GM18873 (cell line): ENCODE results near the gene CTTNBP2.

Experiments
- ATAC-seq: cut with Tn5 transposase; IDR thresholded peaks from one replicate; pipeline ENCODE4 v1.9.1; 2021; ENCODE audit warnings: mild to moderate bottlenecking, moderate library complexity, moderate number of reproducible peaks; ENCODE audit not compliant: unreplicated experiment, low FRiP score

Gene CTTNBP2, protein sequence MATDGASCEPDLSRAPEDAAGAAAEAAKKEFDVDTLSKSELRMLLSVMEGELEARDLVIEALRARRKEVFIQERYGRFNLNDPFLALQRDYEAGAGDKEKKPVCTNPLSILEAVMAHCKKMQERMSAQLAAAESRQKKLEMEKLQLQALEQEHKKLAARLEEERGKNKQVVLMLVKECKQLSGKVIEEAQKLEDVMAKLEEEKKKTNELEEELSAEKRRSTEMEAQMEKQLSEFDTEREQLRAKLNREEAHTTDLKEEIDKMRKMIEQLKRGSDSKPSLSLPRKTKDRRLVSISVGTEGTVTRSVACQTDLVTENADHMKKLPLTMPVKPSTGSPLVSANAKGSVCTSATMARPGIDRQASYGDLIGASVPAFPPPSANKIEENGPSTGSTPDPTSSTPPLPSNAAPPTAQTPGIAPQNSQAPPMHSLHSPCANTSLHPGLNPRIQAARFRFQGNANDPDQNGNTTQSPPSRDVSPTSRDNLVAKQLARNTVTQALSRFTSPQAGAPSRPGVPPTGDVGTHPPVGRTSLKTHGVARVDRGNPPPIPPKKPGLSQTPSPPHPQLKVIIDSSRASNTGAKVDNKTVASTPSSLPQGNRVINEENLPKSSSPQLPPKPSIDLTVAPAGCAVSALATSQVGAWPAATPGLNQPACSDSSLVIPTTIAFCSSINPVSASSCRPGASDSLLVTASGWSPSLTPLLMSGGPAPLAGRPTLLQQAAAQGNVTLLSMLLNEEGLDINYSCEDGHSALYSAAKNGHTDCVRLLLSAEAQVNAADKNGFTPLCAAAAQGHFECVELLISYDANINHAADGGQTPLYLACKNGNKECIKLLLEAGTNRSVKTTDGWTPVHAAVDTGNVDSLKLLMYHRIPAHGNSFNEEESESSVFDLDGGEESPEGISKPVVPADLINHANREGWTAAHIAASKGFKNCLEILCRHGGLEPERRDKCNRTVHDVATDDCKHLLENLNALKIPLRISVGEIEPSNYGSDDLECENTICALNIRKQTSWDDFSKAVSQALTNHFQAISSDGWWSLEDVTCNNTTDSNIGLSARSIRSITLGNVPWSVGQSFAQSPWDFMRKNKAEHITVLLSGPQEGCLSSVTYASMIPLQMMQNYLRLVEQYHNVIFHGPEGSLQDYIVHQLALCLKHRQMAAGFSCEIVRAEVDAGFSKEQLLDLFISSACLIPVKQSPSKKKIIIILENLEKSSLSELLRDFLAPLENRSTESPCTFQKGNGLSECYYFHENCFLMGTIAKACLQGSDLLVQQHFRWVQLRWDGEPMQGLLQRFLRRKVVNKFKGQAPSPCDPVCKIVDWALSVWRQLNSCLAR (N-terminal part only)

GRCh38 chr7:117873310-117874190 lies at the start of gene CTTNBP2:
TSS of gene CTTNBP2 (minus strand) at chr7:117873441. CDS start at chr7:117873415, 26 bp downstream.
- no peak for ATAC-seq

DNA sequence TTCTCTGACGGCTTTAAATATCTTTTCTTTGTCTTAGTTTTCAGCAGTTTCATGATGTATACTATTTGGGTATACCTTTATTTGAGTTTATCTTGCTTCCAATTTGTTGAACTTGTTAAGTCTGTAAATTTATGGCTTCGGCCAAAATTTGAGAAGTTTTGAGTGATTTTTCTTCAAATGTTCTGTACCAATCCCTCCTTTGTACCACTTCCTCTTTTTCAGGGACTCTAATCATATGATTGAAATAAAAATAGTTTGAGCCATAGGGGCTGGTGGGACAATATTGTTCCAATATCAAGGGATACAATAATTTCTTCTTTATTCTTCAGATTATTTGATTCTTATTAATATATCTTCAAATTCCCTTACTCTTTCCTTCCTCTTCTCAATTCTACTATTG lies 43.1 kb upstream of the CTTNBP2 start:
- no peak for ATAC-seq

DNA sequence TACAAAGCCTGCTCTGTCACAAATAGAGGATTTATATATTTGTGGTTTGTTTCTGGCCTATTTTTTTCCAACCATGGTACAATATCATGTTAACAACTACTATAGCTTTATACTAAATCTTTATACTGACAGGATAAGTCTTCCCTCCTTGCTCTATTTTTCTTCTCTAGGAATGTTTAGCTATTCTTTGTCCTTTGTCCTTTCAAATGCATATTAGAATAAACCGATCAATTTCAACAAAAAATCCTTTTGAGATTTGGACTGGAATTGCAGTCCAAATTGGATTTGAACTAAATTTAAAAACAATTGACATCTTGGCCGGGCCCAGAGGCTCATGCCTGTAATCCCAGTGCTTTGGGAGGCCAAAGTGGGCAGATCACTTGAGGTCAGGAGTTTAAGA lies 39.2 kb upstream of the CTTNBP2 start:
- no peak for ATAC-seq

DNA sequence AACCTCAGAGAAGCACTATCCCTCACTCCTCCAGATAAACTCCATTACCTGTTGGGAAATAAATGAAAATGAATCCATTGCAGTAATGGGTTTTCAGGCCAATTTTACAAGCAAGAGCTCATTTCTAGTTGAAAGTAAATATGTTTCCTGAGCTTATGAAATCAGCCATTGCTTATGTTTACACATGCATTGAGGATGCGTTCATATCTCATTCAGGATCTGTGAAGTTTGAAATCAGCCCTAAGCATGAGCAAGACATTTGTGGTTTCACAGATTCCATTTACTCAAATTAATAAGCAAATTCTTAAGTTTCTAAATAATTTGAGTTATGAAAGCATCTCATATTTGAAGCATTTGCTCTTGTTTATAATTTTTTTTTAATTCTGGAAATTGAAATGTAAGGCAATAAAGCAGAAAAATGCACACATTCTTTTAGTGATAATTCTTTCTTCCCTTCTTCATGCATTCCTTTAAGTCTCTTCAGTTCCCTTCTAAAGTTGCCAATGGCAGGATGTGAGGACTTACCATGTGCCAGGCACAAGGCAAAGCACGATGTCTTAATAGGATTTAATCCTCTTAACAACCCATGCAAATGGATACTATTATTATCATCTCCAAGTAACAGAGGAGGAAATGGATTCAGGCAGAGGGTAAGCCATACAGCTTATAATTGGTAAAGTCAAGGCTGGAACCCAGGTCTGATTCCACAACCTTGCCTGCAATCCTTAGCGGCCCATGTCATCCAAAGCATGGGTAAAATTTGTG lies 35.0 kb upstream of the CTTNBP2 start:
- no peak for ATAC-seq

DNA sequence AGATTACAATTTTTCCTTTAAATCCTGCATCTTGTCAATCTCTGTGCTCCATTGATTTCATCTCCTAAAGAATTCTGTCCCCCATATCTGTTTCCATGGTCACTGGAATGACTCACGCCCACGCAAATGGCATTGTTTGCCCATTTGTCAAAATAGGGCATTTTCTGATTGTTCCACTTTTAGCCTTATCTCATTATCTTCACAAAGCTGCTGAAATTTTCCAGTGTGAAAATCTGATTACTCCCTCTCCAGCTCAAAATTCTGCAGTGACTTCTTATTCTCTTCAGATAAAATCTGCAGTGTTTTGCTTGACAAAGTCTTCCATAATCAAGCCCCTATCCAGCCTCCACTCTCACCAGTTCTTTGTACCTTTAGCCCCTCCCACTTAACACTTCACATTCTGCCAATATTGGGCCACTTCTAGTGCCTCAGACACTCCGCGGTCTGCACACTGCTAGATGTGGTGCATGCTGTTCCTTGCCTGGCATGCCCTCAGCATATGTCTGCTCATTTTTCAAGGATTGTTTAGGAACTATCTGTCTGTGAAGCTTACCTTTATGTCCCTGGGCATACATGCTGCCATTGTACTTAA lies 33.9 kb upstream of the CTTNBP2 start:
- no peak for ATAC-seq

- ATAC-seq = no peak
Measured at GRCh38 chr7:117902314-117902889, 29.2 kb upstream of the CTTNBP2 start.

DNA sequence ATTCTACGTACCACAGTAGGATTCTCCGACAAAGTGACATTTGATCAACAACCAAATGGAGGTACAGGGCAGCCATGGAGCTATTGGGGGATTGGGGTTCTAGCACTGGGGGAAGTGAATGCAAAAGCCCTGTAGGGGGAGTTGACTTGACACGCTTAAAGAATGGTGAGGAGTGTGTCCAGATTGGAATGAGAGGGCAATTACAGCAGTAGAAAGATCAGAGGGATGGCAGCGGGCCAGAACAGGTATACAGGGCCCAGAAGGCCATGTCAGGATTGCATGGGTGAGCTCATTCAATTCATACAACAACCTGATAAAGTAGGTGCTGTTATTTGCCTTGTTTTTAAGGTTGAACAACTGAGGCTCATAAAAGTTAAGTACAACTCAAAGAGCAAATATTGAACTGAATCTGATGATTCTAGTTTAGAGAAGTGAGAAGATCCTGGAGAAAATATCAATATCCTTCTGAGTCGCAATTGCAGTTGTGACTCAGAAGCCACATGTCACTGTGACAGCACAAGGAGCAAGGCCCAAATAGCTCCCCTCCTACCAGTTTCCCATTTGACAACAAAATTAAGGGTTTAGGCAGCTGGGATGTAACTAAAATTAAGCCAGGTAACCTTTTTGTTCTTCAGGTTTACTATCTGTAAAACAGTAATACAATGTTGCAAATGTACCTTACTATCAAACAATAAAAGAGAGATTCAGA lies 28.0 kb upstream of the CTTNBP2 start:
- no peak for ATAC-seq

DNA sequence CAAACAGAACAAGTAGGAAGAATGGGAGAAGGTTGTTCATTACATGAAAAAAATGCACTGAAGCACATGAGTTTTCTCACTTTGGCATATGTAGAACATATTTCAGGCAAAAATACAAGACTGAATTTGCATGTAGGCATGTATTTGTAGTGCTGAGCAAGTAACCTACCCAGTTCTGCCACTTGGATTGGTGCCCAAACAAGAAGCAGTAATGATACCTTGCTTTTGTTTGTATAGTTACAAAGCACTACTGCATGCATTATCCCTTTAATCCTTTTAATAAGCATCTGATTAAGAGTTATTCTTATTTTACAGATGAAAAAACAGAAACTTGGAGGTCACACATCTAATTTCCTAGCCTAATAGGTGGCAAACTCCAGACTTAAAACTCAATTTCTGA lies 23.1 kb upstream of the CTTNBP2 start:
- no peak for ATAC-seq

GRCh38 chr7:117895276-117895675 lies 22.0 kb upstream of the CTTNBP2 start:
- no peak for ATAC-seq

DNA sequence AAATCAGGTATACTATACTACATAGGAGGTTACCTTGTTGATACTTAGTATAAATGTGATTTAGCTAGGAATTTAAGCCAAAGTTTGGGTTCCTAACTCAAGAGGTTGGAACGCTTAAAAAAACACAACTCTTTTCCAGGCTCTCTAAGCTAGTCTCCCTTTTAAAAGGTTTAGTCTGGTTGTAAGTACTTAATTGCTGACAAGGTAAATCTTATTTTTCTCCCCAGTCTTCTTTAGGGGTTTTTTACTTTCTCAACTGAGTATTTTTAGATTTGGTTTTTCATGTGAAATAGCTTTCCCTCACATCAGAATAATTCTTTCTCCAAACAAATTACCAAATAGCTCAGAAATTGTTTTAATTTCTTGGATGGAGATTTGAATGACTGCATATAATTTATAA lies 20.8 kb upstream of the CTTNBP2 start:
- ATAC-seq = no peak

DNA sequence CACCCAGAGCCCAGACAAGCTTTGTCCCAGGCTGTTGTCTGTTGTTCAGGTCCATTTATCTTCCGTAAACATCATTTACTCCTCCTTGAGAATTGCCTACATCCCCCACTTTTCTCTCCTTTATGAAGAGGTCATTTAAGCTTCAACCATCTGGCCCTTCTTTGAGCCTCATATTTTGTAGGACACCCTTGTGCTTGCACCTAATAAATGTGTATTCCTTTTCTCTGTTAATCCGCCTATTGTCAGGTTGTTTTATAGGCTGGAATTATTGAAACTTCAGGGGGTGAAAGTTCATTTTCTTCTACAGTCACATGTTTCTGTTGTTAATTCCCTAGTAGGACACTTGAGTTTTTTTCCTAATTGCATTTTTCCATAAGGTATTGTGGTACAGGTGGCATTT lies 19.6 kb upstream of the CTTNBP2 start:
- ATAC-seq = no peak

- ATAC-seq = no peak
Measured at GRCh38 chr7:117889611-117890010, 16.4 kb upstream of the CTTNBP2 start.

GRCh38 chr7:117888627-117889026 lies 15.4 kb upstream of the CTTNBP2 start:
- ATAC-seq = no peak

DNA sequence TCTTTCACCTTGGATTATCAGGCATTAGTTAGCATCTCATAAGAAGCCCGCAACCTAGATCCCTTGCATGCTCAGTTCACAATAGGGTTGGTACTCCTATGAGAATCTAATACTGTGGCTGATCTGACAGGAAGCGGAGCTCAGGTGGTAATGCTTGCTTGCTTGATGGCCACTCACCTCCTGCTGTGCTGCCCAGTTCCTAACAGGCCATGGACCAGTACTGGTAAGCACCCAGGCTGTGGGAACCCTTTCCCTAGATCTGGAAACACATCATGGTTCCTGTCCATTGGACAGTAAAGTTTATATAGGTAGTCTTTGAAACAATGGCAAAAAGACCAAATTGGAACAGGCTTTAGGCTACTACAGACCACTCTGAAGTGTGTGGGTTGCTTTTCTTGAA lies 9.4 kb upstream of the CTTNBP2 start:
- ATAC-seq = no peak

GRCh38 chr7:117876761-117877160 lies 3.5 kb upstream of the CTTNBP2 start:
- no peak for ATAC-seq

DNA sequence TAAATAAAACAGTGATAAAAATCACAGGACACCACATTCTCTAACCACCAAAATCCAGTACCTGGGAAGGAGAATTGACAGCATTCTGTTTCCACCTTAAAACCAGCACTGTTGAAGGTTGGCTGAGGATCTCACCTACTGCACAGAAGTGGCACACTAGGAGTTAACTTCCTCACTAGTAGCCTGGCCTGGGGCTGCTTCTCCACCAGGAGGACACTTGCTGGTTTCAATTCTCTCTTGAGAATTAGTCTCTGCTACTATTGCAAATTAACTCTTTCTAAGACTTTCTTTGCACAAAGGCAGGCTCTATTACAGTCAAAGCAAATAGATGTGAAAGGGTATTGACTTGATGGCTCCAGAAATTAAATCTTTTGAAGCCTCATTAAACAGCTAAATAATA lies 2.3 kb upstream of the CTTNBP2 start:
- no peak for ATAC-seq

- no peak for ATAC-seq
Measured at GRCh38 chr7:117874191-117874700, 1.0 kb upstream of the CTTNBP2 start.
